ENCODE measurements around the gene PNKP. TPM values are rescaled to one million over a fixed set of nuclear protein-coding genes. Genes with fewer than 3 reads are reported as not detected.

PNKP gene
- total and polyA plus RNA-seq, 2 of the 8 experiments (the other 6 are each of a cell fraction or from before 2014, with no cell fraction given), result 45.8 to 105 TPM

DNA sequence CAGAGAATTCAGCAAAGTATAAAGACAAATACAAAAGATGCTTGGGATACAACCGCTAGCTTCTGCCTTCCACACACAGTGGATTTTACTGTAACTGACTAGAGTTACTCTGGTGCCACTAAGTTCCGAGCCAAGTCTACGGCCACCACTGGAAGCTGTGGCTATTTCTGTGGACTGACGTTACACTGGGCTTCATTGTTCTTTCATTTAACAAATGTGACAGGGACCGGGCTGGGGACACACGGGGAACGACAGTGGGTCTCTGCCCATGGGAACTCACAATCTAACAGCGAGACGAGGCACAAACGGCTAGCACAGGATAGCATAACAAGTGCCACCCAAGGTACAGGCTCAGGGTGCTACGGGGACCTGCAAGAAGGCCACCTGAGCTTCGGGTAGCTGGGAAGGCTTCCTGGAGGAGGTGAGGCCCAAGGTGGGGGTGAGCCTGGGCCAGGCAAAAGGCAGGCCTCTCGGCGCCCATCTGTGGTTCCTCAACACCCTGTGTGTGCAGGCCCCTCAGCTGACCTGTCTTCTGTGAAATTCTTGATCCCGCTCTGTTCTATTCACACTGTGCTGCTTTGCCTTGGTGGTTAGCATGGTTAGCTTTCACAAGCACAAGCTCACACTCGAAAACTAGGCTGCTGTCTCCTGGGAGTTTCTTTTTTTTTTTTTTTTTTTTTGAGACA is 39.6 kb upstream of the PNKP start:
- Histone ChIP-seq H3K23ac (ENCODE audit: insufficient read length) (no peak overlapping the region), H2AK5ac (ENCODE audit: low read depth, low read length) (0 out of 2 replicates have a peak overlapping the region, but pooled peaks have one; percentile 53), H2BK20ac (ENCODE audit: low read length) (no peak overlapping the region), H3K27me3 (replicated peaks in 1 of 4; ENCODE audit: control insufficient read depth in 3 of 4, extremely low read depth in 1 of 4, insufficient read depth in 3 of 4, low read length in 3 of 4) (no peaks in the 10 kb centered on the region; a peak in 1 of 7 replicates), H3K4me1 (replicated peaks in 1 of 4; ENCODE audit: control insufficient read depth in 3 of 4, insufficient read depth in 4 of 4, low read length in 3 of 4) (peaks cover 0 to 6% (median 3%) of the 10 kb centered on the region in 4 experiments; a peak in 3 of 7 replicates), H4K5ac (ENCODE audit: insufficient read length, low read depth, low read length) (no peak overlapping the region), H3K79me2 (ENCODE audit: control insufficient read depth in 1 of 2, insufficient read depth in 2 of 2, low read length in 2 of 2) (peaks cover 0 to 11% of the 10 kb centered on the region in 2 experiments; a peak in 1 of 4 replicates), H3K23me2 (ENCODE audit: low read depth, low read length) (no peaks in the 10 kb centered on the region), H3K4me3 (ENCODE audit: extremely low read depth in 1 of 4, insufficient read depth in 2 of 4, low read depth in 3 of 4, low read length in 4 of 4) (no peak overlapping the region), H3K4ac (replicated peaks; ENCODE audit: insufficient read length, low read depth, low read length) (no peak overlapping the region), H3K79me1 (ENCODE audit: low read depth, low read length) (peaks cover 7% of the 10 kb centered on the region; the same call in 1 of the 2 replicates), H4K91ac (replicated peaks; ENCODE audit: insufficient read length, low read length) (no peak overlapping the region), H4K20me1 (replicated peaks in 1 of 2; ENCODE audit: control insufficient read depth in 1 of 2, insufficient read depth in 2 of 2, low read length in 2 of 2) (peaks cover 32 to 34% of the 10 kb centered on the region in 2 experiments), H3K56ac (replicated peaks; ENCODE audit: insufficient read length, low read depth, low read length) (no peak overlapping the region), H2BK15ac (ENCODE audit: low read length) (no peak overlapping the region), H3K18ac (ENCODE audit: extremely low read depth, low read length) (no peak overlapping the region), H2BK12ac (ENCODE audit: low read depth, low read length) (no peak overlapping the region), H3K36me3 (ENCODE audit: control insufficient read depth in 2 of 4, insufficient read depth in 4 of 4, low read length in 3 of 4) (peaks cover 18 to 41% (median 26%) of the 10 kb centered on the region in 4 experiments; a peak in 7 of 8 replicates), H3K4me2 (ENCODE audit: insufficient read depth in 1 of 2, low read depth in 2 of 2, low read length in 2 of 2) (no peak overlapping the region; a peak in 1 of 4 replicates), H4K8ac (ENCODE audit: extremely low read depth, insufficient read depth, low read length) (no peak overlapping the region), H2BK5ac (ENCODE audit: low read depth, low read length) (no peak overlapping the region; the same call in 1 of the 2 replicates), H2AFZ (ENCODE audit: low read length) (no peak overlapping the region), H2BK120ac (replicated peaks; ENCODE audit: low read depth, low read length) (no peak overlapping the region), H3K9ac (replicated peaks in 1 of 4; ENCODE audit: extremely low read depth in 1 of 4, low read depth in 3 of 4, low read length in 3 of 4) (no peak overlapping the region), H3K14ac (ENCODE audit: insufficient read length) (no peak overlapping the region), H3K27ac (ENCODE audit: low read depth, low read length) (peak overlapping the region; percentile 15; the same call in 1 of the 2 replicates), H3K9me3 (ENCODE audit: insufficient read depth in 2 of 2, low read depth in 1 of 2, low read length in 1 of 2) (no peaks in the 10 kb centered on the region)
- WGBS, 2 experiments (ENCODE audit: extremely low coverage in 1 of 2, insufficient coverage in 1 of 2, insufficient read length in 1 of 2, insufficient replicate concordance in 2 of 2, low coverage in 1 of 2, low lambda C conversion rate in 2 of 2, missing lambda C conversion rate in 1 of 2), result 89% methylated on average over 16 of the region's 16 CpGs; no CpG with 5 or more reads in 1 of the 2 experiments
- DNase-seq (ENCODE audit: low read depth in 1 of 2, low spot score in 2 of 2) (no peak), FAIRE-seq (no peak)
- CTCF ChIA-PET (ENCODE audit: partially characterized antibody), result interaction anchor here (0.8 to 4.8 kb wide), 5 partner anchors 10 to 331 kb away, joined by 3 to 20 read pairs (median 3); partner anchors contain the start of gene IL4I1
- TF ChIP-seq CTBP2 (IDR thresholded peaks at IDR 0.05; ENCODE audit: borderline replicate concordance, insufficient read depth, insufficient read length, low read length) (no peak), POLR2AphosphoS5 (IDR thresholded peaks at IDR 0.05; ENCODE audit: low read depth, low read length) (0 out of 2 replicates have a peak, but pooled peaks have one; percentile 43)
- TF ChIP-seq, protein P1, sequence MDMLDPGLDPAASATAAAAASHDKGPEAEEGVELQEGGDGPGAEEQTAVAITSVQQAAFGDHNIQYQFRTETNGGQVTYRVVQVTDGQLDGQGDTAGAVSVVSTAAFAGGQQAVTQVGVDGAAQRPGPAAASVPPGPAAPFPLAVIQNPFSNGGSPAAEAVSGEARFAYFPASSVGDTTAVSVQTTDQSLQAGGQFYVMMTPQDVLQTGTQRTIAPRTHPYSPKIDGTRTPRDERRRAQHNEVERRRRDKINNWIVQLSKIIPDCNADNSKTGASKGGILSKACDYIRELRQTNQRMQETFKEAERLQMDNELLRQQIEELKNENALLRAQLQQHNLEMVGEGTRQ (IDR thresholded peaks at IDR 0.05; ENCODE audit: low read length), result no peak
- POLR2A ChIA-PET (ENCODE audit: partially characterized antibody), result interaction anchor here (0.7 to 19.2 kb wide), 7 partner anchors 10 to 222 kb away, joined by 3 to 373 read pairs (median 4); partner anchors contain the start of genes ATF5, IL4I1 and NUP62

Measured in H1 (cell line).